ENCODE measurements around the gene CCRL2. TPM values are rescaled to one million over a fixed set of nuclear protein-coding genes. Genes with fewer than 3 reads are reported as not detected.

The CCRL2 gene
- total and polyA plus RNA-seq, 2 of the 8 experiments (the other 6 are each of a cell fraction or from before 2014, with no cell fraction given): not detected

DNA sequence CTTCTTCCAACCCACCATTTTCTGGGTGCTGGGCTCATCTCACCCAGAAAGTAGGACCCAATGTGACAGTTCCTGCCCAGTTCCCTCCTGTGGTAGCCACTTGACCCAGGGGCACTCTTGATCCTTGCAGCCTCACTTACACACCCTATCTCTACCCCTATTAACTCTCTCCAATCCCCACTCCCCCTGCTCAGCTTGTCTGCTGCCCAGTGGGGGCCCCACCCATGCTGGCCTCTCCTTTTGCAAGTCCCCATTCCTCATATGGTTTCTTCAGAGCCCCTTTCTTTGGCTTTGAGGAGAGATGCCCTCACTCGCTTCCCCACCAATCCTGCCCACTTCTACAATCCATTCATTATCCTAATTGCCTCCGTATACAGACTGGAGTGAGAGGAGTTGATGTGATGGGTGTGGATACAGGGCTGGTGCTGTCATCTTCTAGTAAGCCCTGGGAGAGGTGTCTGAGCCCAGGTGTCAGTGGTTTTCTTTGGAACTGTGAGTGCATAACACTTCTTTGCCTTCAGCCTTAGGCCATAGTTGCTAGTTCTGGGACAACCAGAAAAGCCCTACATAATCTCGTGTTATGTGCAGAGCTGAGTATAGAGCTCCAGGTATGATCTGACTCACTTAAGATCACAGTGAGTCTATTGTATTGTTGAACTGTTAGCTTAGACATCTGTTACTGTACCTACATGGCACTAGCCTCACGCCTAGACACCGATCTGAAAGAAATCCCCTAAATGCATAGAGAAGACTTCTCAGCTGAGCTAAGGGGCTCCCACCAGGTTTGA lies 41.1 kb upstream of the CCRL2 start:
- no peaks in the 10 kb centered on the region for H3K9me3 ChIP-seq (ENCODE audit: insufficient read depth in 2 of 2, low read depth in 1 of 2, low read length in 1 of 2)
- no peak overlapping the region for H2BK15ac ChIP-seq (ENCODE audit: low read length)
- no peak overlapping the region for H3K18ac ChIP-seq (ENCODE audit: extremely low read depth, low read length)
- H4K20me1 ChIP-seq (replicated peaks in 1 of 2; ENCODE audit: control insufficient read depth in 1 of 2, insufficient read depth in 2 of 2, low read length in 2 of 2): no peaks in the 10 kb centered on the region
- H3K9ac ChIP-seq (replicated peaks in 1 of 4; ENCODE audit: extremely low read depth in 1 of 4, low read depth in 3 of 4, low read length in 3 of 4): no peak overlapping the region
- ChIA-PET CTCF (ENCODE audit: partially characterized antibody) (interaction anchor here (0.6 to 12.9 kb wide), 6 partner anchors 11 to 158 kb away, joined by 3 to 164 read pairs (median 4); partner anchors contain the start of gene CCR1), POLR2A (ENCODE audit: partially characterized antibody) (no interaction called here)
- no peak overlapping the region for H3K4me3 ChIP-seq (ENCODE audit: extremely low read depth in 1 of 4, insufficient read depth in 2 of 4, low read depth in 3 of 4, low read length in 4 of 4)
- H2BK5ac ChIP-seq (ENCODE audit: low read depth, low read length): no peak overlapping the region
- no peak overlapping the region for H3K4ac ChIP-seq (replicated peaks; ENCODE audit: insufficient read length, low read depth, low read length)
- H3K23me2 ChIP-seq (ENCODE audit: low read depth, low read length): no peaks in the 10 kb centered on the region
- no peak overlapping the region for H2BK20ac ChIP-seq (ENCODE audit: low read length)
- H3K36me3 ChIP-seq (ENCODE audit: control insufficient read depth in 2 of 4, insufficient read depth in 4 of 4, low read length in 3 of 4): no peaks in the 10 kb centered on the region
- no peak overlapping the region for H4K91ac ChIP-seq (replicated peaks; ENCODE audit: insufficient read length, low read length)
- peaks cover 0 to 5% (median 0%) of the 10 kb centered on the region in 4 experiments; a peak in 1 of 7 replicates for H3K27me3 ChIP-seq (replicated peaks in 1 of 4; ENCODE audit: control insufficient read depth in 3 of 4, extremely low read depth in 1 of 4, insufficient read depth in 3 of 4, low read length in 3 of 4)
- H3K56ac ChIP-seq (replicated peaks; ENCODE audit: insufficient read length, low read depth, low read length): no peak overlapping the region
- no peak overlapping the region for H2BK12ac ChIP-seq (ENCODE audit: low read depth, low read length)
- no peaks in the 10 kb centered on the region for H3K4me1 ChIP-seq (replicated peaks in 1 of 4; ENCODE audit: control insufficient read depth in 3 of 4, insufficient read depth in 4 of 4, low read length in 3 of 4)
- no peak overlapping the region for H3K27ac ChIP-seq (ENCODE audit: low read depth, low read length)
- DNase-seq (ENCODE audit: low read depth in 1 of 2, low spot score in 2 of 2): no peak
- H3K23ac ChIP-seq (ENCODE audit: insufficient read length): no peak overlapping the region
- no peak overlapping the region for H4K5ac ChIP-seq (ENCODE audit: insufficient read length, low read depth, low read length)
- H2AFZ ChIP-seq (ENCODE audit: low read length): no peak overlapping the region
- H3K4me2 ChIP-seq (ENCODE audit: insufficient read depth in 1 of 2, low read depth in 2 of 2, low read length in 2 of 2): no peak overlapping the region
- no peak overlapping the region for H4K8ac ChIP-seq (ENCODE audit: extremely low read depth, insufficient read depth, low read length)
- no peak overlapping the region for H2BK120ac ChIP-seq (replicated peaks; ENCODE audit: low read depth, low read length)
- 95% methylated on average over 5 of the region's 5 CpGs; no CpG with 5 or more reads in 1 of the 2 experiments for WGBS, 2 experiments (ENCODE audit: extremely low coverage in 1 of 2, insufficient coverage in 1 of 2, insufficient read length in 1 of 2, insufficient replicate concordance in 2 of 2, low coverage in 1 of 2, low lambda C conversion rate in 2 of 2, missing lambda C conversion rate in 1 of 2)
- no peak overlapping the region for H3K14ac ChIP-seq (ENCODE audit: insufficient read length)
- no peaks in the 10 kb centered on the region for H3K79me1 ChIP-seq (ENCODE audit: low read depth, low read length)
- no peak for FAIRE-seq
- no peaks in the 10 kb centered on the region for H3K79me2 ChIP-seq (ENCODE audit: control insufficient read depth in 1 of 2, insufficient read depth in 2 of 2, low read length in 2 of 2)
- no peak overlapping the region for H2AK5ac ChIP-seq (ENCODE audit: low read depth, low read length)
- TF ChIP-seq NRF1 (IDR thresholded peaks at IDR 0.05; ENCODE audit: low read depth, low read length): no peak
- no peak for TF ChIP-seq SUZ12 (IDR thresholded peaks at IDR 0.05; ENCODE audit: low read length)
- no peak for TF ChIP-seq NANOG (IDR thresholded peaks at IDR 0.05; ENCODE audit: insufficient read depth, low read depth, low read length, poor library complexity, severe bottlenecking)
- no peak for TF ChIP-seq TAF7 (optimal IDR thresholded peaks at IDR 0.05; ENCODE audit: borderline replicate concordance, low read depth, low read length)
- TF ChIP-seq, protein P1, sequence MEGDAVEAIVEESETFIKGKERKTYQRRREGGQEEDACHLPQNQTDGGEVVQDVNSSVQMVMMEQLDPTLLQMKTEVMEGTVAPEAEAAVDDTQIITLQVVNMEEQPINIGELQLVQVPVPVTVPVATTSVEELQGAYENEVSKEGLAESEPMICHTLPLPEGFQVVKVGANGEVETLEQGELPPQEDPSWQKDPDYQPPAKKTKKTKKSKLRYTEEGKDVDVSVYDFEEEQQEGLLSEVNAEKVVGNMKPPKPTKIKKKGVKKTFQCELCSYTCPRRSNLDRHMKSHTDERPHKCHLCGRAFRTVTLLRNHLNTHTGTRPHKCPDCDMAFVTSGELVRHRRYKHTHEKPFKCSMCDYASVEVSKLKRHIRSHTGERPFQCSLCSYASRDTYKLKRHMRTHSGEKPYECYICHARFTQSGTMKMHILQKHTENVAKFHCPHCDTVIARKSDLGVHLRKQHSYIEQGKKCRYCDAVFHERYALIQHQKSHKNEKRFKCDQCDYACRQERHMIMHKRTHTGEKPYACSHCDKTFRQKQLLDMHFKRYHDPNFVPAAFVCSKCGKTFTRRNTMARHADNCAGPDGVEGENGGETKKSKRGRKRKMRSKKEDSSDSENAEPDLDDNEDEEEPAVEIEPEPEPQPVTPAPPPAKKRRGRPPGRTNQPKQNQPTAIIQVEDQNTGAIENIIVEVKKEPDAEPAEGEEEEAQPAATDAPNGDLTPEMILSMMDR (IDR thresholded peaks at IDR 0.05; ENCODE audit: control extremely low read depth in 1 of 3, insufficient read depth in 1 of 3, low read depth in 1 of 3, low read length in 3 of 3): no peak
- TF ChIP-seq RAD21 (IDR thresholded peaks at IDR 0.05 in 1 of 2, conservative IDR thresholded peaks at IDR 0.05 in 1 of 2; ENCODE audit: low read depth in 2 of 2, low read length in 2 of 2): no peak
- no peak for TF ChIP-seq JUN (IDR thresholded peaks at IDR 0.05; ENCODE audit: low read depth, low read length)
- no peak for TF ChIP-seq RXRA (IDR thresholded peaks at IDR 0.05; ENCODE audit: insufficient read depth, low read depth, low read length)
- no peak for TF ChIP-seq CHD2 (IDR thresholded peaks at IDR 0.05; ENCODE audit: low read length)

Data from H1 (cell line).